ENCODE measurements around the gene MYLK4. TPM values are rescaled to one million over a fixed set of nuclear protein-coding genes. Genes with fewer than 3 reads are reported as not detected.

Gene MYLK4
- total RNA-seq, 1 donor from 2014 or later, result 0.41 TPM

GRCh38 chr6:2738373-2738979 lies 12.2 kb downstream of the MYLK4 start:
- no peak for FAIRE-seq
- DNase-seq (ENCODE audit: low spot score in 2 of 2), result peak; percentile 41 to 62

- DNase-seq (ENCODE audit: low spot score in 2 of 2), result no peak
- FAIRE-seq, result no peak
Measured at GRCh38 chr6:2737885-2738284, 12.8 kb downstream of the MYLK4 start.

GRCh38 chr6:2734488-2735166 lies 16.1 kb downstream of the MYLK4 start:
- DNase-seq (ENCODE audit: low spot score in 2 of 2) (no peak), FAIRE-seq (no peak)

GRCh38 chr6:2733736-2734480 lies 16.8 kb downstream of the MYLK4 start:
- FAIRE-seq (no peak), DNase-seq (ENCODE audit: low spot score in 2 of 2) (no peak)

DNA sequence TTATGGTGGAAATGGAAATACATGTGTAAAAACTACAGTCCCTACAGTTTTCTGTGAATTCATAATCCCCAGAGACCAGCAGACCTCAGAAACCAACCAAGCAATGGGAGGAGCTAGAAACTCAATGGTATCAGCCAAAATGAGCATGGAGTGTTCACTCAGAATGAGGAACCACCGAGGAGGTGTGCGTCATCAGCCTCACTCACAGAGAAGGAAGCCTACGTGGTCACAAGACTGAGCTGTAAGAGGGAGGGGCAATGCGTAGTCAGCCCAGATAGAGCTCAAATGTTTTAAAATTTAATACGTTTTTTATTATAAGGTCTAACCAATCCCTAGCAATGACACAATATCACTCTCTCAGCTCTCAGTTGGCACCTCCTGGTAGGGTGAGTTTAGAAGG lies 17.4 kb downstream of the MYLK4 start:
- FAIRE-seq (no peak), DNase-seq (ENCODE audit: low spot score in 2 of 2) (peak in 1 of 2 donors; percentile 35)

- no peak for DNase-seq (ENCODE audit: low spot score in 2 of 2)
- no peak for FAIRE-seq
Measured at GRCh38 chr6:2732503-2733089, 18.1 kb downstream of the MYLK4 start.

GRCh38 chr6:2731281-2731909 lies 19.3 kb downstream of the MYLK4 start:
- no peak for FAIRE-seq

GRCh38 chr6:2730353-2731107 lies 20.2 kb downstream of the MYLK4 start:
- FAIRE-seq (no peak), DNase-seq (ENCODE audit: low spot score in 2 of 2) (no peak)

More at GRCh38 chr6:2731281-2731909, 19.3 kb downstream of the MYLK4 start:
- DNase-seq (ENCODE audit: low spot score in 2 of 2), result no peak

DNA sequence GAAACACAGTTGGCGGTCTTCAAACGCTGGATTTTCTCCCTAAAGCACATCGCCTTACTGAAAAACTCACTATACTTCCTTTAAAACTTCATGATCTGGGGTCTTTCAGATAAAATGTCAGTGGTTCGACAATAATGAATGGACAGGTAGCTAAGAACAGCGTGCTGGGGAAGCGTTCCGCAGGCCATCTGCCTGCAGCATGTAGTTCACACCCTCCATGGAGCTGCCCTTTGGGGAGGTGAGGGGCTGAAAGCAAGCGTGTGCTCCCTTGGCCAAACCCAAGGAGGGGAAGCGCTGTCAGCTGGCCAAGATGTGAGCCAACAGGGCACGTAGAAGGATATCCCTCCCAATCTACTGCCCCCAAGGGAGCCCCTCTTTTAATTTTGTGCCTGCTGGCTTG lies 20.8 kb downstream of the MYLK4 start:
- no peak for DNase-seq (ENCODE audit: low spot score in 2 of 2)

DNA sequence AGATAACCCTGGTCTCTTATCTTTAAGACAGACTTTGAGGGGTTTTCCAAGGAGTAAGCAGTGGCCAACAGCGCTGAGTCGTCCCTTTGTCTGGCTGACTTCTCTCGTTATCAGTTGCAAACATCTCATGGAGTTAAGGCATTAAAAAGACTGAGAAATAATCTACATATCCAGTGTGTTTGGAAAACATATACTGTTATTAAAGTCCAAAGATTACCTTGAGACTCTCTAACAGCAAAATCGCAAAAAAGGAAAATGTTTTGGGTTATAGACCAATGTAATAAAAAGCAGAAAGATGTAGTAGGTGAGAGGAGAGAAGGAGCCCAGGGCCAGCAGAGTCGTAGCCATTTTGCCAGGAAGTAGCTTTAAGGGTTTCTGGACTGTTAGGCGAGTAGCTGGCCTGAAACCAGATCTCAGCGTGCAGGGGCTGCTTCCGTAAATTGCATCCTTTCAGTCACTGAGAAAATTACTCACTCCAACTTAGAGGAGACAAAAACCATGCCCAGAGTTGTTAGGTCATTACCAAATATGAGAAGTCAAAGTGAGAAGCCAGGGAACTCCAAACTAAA lies 24.6 kb downstream of the MYLK4 start:
- DNase-seq (ENCODE audit: low spot score in 2 of 2) (no peak), FAIRE-seq (no peak)

More for the DNA sequence above, 20.8 kb downstream of the MYLK4 start:
- FAIRE-seq, result no peak

DNA sequence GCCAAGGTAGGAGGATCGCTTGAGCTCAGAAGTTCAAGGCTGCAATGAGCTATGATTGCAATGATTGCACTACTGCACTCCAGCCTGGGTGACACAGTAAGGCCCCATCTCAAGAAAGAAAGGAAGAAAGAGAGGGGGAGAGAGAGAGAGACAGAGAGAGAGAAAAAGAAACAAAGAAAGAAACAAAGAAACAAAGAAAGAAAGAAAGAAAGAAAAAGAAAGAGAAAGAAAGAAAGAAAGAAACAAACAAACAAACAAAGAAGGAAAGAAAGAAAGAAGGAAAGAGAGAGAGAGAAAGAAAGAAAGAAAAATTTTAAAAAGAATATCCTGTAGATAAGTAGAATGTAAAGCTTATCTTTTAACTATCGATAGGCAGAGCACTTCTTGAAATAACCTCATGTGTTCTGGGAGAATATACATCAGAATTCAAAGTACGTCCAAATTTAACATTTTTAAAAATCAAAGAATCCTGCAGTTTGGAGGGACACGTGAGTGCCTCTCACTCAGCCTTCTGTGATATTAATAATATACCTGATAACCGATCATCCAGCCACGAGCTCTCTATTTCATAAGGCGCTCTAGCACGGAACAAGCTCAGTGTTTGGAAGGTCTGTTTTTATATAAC lies 25.2 kb downstream of the MYLK4 start:
- no peak for FAIRE-seq

GRCh38 chr6:2721219-2721618 lies 29.5 kb downstream of the MYLK4 start:
- DNase-seq (ENCODE audit: low spot score in 2 of 2), result no peak
- no peak for FAIRE-seq

More for the DNA sequence above, 25.2 kb downstream of the MYLK4 start:
- DNase-seq (ENCODE audit: low spot score in 2 of 2), result no peak

DNA sequence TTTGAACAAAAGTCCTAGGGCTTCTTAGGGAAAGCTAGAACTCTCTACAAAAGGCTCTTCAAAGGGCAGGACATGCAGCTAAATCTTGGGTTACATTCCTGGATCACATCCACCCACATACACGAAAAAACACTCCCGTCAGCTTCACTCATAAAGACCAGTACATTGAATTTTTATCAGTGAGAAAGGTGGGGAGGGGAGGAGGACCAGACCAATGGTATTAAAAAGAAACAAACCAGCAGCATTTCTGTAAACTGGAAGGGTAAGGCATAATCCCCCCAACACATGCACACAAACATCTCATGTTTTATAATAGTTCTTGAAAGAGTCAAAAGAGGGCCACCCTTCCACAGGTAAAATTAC lies 31.6 kb downstream of the MYLK4 start:
- DNase-seq (ENCODE audit: low spot score in 2 of 2) (no peak), FAIRE-seq (no peak)

DNA sequence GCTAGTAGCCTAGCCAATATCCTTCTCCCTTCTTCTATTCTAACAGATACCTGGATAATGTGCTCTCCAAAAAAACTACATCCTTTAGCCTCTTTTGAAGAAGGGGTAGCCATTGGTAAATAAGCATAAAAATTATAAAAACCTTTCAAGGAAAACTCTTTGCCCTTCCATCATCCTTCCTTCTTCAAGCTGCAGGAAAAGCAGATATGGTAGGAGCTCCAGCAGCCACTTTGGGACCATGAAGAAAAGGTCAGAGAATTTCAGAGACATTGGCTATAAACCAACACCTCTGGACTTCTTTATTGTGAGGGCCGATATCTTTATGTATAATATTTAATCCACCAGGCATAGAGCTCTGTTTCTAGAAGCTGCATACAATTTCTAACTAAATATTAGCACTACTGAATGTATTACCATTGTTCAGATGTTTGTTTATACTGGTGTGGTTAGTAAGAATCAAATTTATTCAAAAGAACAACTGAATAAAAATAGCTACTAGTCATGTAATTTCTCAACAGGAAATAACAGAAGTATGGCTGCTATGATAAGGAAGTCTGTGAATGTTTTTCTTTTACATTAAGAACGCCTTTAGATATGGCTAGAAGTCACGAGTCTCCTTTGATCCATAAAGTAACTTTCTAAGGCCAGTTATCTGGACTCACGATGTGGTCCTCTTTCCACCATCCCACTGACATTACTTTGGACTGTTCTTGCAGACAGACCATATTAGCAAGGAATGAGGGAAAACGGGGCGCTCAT lies 32.2 kb downstream of the MYLK4 start:
- FAIRE-seq, result no peak
- DNase-seq (ENCODE audit: low spot score in 2 of 2), result no peak

GRCh38 chr6:2716936-2717700 lies 33.6 kb downstream of the MYLK4 start:
- DNase-seq (ENCODE audit: low spot score in 2 of 2), result no peak
- FAIRE-seq, result no peak

GRCh38 chr6:2715737-2716136 lies 35.0 kb downstream of the MYLK4 start:
- FAIRE-seq, result no peak
- no peak for DNase-seq (ENCODE audit: low spot score in 2 of 2)

- no peak for FAIRE-seq
- no peak for DNase-seq (ENCODE audit: low spot score in 2 of 2)
Measured at GRCh38 chr6:2714111-2714895, 36.4 kb downstream of the MYLK4 start.
